Measurements from ENCODE around the gene DUSP10.

The DUSP10 gene

DNA sequence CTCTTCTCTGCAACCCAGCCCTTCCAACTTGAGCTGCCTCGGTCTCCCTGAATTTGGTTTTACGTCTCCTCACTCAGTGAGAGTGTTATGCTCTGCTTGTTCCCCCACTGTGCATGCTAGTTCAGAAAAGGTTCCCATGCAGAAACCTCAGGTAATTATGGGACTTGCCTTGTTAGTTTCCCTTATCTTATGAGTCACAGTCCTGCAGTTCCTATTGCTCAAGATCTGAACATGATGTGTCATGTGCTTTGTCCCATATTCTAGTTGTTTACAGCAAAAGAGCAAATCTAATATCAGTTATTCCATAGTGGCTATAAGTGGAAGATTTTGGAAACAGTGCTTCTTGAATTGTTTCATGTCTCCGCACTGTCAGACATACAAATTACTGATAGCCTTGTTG, 74.4 kb downstream of the DUSP10 start:
- in situ Hi-C loops (cut with MboI; ENCODE audit: low sequenced_read_pairs), result no loop called here

GRCh38 chr1:221664253-221664652, 77.6 kb downstream of the DUSP10 start:
- in situ Hi-C loops (cut with MboI; ENCODE audit: low sequenced_read_pairs), result no loop called here

DNA sequence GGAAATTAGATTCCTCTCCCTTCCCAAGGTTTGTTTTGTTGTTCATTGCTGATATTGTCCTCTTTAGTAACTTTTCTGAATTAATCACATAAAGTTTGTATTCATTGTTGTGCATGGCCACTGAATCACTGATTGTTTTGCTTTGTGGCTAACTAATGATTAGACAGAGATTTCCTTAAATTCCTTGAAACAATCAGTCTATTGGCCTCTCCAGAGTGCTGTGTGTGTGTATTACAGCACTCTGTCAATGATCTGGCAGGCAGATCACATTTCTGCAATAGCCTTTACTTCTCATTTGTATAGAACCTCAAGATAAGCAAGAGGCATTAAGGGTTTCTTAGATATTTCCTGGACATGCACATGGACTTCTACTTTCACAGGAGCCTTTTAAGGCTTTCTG, 78.6 kb downstream of the DUSP10 start:
- in situ Hi-C loops (cut with MboI; ENCODE audit: low sequenced_read_pairs), result no loop called here

DNA sequence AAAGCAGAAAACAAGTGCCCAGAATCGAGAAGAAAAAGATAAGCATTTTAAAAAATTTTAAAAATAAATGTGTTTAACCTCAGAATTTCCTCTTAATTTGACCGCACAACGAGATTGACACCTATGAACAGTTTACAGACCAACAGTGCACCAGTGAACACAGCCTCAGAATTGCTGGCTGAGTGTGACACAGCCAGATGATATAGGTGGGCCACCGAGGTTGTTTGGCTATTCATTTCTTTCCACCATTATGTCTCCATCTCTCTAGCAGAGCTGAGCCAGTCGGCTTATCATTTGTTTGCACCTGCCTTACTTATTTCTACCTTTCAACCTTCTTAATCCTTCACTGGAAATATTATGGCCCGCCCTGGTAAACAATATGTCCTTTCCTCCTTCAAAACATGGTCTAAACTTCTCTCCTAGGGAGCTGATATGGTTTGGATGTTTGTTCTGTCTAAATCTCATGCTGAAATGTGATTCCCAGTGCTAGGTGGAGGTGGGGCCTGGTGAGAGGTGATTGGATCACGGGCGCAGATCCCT, 86.1 kb downstream of the DUSP10 start:
- in situ Hi-C loops (cut with MboI; ENCODE audit: low sequenced_read_pairs), result no loop called here
